ENCODE results near the gene AQP1. TPM values are rescaled to one million over a fixed set of nuclear protein-coding genes. Genes with fewer than 3 reads are reported as not detected.

The AQP1 gene
- total RNA-seq, 4 donors from 2014 or later, result 48.7 to 231 (median 134) TPM

DNA sequence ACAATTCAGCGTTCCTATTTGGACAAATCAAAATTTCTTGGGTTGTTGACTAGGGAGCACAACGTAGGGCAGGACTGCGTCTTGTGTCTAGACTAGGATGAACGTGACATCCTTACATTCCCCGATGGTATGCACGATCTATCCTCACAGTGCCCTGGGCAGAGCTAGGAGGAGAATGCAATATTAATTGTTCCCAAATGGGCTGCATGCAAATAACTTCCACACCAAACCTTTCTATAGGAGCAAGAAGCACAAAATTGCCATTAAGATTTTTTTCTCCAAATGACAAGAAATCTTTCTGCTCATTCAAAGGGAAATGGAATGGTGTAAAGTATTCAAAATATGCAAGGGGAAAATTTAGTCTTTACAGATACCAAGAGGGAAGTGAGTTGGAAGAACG lies 21.4 kb upstream of the AQP1 start:
- Histone ChIP-seq H3K4me1 (peaks cover 25 to 64% of the 10 kb centered on the region in 2 donors), H3K9me3 (no peaks in the 10 kb centered on the region), H3K27me3 (no peaks in the 10 kb centered on the region), H3K36me3 (no peaks in the 10 kb centered on the region), H3K27ac (no peak overlapping the region), H3K4me3 (replicated peaks in 1 of 3) (no peak overlapping the region)
- intact Hi-C loops (cut with DNase I), result no loop called here
- 93 to 97% methylated on average over 7 of the region's 7 CpGs for WGBS, 2 donors
- DNase-seq, result no peak
- TF ChIP-seq, protein P1, sequence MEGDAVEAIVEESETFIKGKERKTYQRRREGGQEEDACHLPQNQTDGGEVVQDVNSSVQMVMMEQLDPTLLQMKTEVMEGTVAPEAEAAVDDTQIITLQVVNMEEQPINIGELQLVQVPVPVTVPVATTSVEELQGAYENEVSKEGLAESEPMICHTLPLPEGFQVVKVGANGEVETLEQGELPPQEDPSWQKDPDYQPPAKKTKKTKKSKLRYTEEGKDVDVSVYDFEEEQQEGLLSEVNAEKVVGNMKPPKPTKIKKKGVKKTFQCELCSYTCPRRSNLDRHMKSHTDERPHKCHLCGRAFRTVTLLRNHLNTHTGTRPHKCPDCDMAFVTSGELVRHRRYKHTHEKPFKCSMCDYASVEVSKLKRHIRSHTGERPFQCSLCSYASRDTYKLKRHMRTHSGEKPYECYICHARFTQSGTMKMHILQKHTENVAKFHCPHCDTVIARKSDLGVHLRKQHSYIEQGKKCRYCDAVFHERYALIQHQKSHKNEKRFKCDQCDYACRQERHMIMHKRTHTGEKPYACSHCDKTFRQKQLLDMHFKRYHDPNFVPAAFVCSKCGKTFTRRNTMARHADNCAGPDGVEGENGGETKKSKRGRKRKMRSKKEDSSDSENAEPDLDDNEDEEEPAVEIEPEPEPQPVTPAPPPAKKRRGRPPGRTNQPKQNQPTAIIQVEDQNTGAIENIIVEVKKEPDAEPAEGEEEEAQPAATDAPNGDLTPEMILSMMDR (IDR thresholded peaks at IDR 0.05), result no peak
- no peak for TF ChIP-seq POLR2A (IDR thresholded peaks at IDR 0.05)

DNA sequence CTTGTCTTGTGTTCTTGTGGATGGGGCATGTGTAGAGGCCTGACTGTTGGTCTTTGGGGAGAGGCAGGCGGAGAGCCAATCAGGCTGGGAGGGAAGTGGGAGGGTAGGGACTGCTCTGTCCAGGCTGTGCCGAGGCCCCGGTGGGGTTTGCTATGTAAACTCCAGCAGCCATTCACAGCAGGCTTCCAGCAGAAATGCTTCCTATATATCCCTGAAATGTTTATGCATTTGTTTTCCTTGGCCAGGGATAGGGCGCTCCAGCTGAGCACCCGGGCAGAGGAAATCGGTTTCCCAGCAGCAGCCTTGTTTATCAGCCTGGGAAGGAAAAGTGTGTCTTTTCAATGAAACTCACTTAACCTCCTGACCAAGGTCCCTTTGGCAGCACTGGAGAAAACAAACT lies 18.3 kb upstream of the AQP1 start:
- intact Hi-C loops (cut with DNase I), result no loop called here
- DNase-seq, result no peak
- Histone ChIP-seq H3K9me3 (no peaks in the 10 kb centered on the region), H3K36me3 (no peaks in the 10 kb centered on the region), H3K4me3 (replicated peaks in 1 of 3) (no peak overlapping the region), H3K27me3 (no peaks in the 10 kb centered on the region), H3K27ac (no peak overlapping the region), H3K4me1 (peaks cover 16 to 56% of the 10 kb centered on the region in 2 donors)
- TF ChIP-seq POLR2A (IDR thresholded peaks at IDR 0.05), result no peak
- TF ChIP-seq, protein P1 (IDR thresholded peaks at IDR 0.05), result no peak
- WGBS, 2 donors, result 53 to 65% methylated on average over 6 of the region's 6 CpGs

DNA sequence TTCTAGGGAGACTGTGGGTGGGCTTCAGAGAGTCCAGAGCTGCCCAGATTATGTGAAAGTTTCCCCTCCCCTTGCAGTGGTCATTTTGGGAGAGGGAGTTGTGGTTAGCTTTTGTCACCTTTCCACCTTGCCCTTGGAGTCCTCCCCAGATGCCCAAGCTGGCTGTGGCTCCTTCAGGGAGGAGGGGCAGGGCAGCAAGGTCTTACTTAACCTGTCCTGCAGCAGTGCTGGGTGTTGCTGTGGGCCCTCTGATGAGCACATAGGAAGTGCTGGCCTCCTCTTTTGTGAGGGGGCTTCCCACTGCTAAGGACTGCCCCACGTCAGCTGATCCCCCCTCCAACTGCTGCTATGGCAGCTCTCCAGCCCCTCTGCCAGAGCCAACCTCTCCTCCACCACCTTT lies 17.6 kb upstream of the AQP1 start:
- H3K36me3 ChIP-seq, result no peaks in the 10 kb centered on the region
- peaks cover 10 to 50% of the 10 kb centered on the region in 2 donors for H3K4me1 ChIP-seq
- H3K9me3 ChIP-seq, result no peaks in the 10 kb centered on the region
- whole genome bisulfite sequencing, 2 donors, result 80% methylated on average over 1 of the region's 1 CpG
- DNase-seq, result no peak
- TF ChIP-seq, protein P1 (IDR thresholded peaks at IDR 0.05), result no peak
- TF ChIP-seq POLR2A (IDR thresholded peaks at IDR 0.05), result no peak
- H3K27me3 ChIP-seq, result no peaks in the 10 kb centered on the region
- H3K4me3 ChIP-seq (replicated peaks in 1 of 3), result no peak overlapping the region
- intact Hi-C loops (cut with DNase I), result no loop called here
- H3K27ac ChIP-seq, result no peak overlapping the region

DNA sequence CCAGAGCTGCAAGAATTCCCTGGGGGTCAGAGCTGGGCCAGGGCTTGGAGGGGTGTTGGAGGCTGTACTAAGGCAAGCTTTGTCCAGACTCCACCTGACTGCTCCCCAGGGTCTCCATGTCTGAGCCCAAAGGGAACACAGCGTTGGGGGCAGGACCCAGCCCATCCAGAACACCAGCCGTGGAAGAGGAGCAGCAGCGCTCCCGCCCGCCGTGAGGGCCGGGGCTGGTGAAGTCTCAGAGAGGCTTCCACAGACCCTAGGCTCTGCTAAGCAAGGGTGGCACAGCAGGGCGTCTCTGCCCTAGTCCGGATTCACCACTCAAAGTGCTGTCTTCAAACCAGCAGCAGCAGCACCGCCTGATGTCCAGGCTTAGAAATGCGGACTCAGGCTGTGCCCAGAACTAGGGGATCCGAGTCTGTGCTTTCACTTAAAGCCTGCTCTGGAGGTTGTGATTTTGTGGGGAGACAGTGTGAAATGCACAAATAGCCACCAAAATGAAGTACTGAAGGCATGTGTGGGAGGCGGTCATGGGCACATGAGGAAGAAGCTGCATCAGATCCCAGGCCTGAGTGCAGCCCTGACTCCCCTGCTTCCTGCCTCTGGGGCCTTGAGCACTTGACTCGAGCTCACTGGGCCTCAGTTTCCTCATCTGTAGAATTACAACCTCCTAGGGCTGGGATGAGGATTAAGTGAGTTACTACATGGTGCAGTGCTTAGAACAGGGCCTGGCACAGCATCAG lies 16.6 kb upstream of the AQP1 start:
- Histone ChIP-seq H3K4me1 (peaks cover 7 to 43% of the 10 kb centered on the region in 2 donors), H3K27me3 (no peaks in the 10 kb centered on the region), H3K36me3 (no peaks in the 10 kb centered on the region), H3K9me3 (no peaks in the 10 kb centered on the region), H3K4me3 (replicated peaks in 1 of 3) (no peak overlapping the region), H3K27ac (no peak overlapping the region)
- intact Hi-C loops (cut with DNase I), result no loop called here
- no peak for TF ChIP-seq POLR2A (IDR thresholded peaks at IDR 0.05)
- TF ChIP-seq, protein P1 (IDR thresholded peaks at IDR 0.05), result no peak
- 90 to 91% methylated on average over 7 to 11 of the region's 14 CpGs for WGBS, 2 donors
- DNase-seq, result no peak

DNA sequence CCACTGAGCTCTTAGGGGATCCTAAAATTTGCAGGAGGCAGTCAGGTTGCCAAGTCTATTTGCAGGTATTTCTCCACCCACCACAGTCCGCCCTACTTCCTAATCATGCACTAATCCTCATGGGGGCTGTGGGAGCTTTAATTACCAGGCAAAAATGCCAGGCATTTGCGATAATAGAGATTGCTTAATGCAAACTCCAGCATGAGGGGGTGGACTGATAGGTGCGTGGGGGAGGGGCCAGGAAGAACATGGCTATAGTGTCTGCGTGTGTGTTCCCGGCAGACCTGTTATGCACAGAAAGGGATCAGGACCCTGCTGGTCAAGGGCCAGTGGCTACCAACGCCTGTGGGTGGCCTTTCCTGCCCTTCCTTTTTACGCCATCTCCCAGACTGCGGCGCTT lies 15.6 kb upstream of the AQP1 start:
- H3K4me1 ChIP-seq, result peaks cover 7 to 43% of the 10 kb centered on the region in 2 donors

More for the DNA sequence above, 15.6 kb upstream of the AQP1 start:
- DNase-seq, result no peak
- Histone ChIP-seq H3K9me3 (no peaks in the 10 kb centered on the region), H3K27ac (no peak overlapping the region), H3K4me3 (replicated peaks in 1 of 3) (no peak overlapping the region), H3K36me3 (no peaks in the 10 kb centered on the region), H3K27me3 (no peaks in the 10 kb centered on the region)
- no peak for TF ChIP-seq POLR2A (IDR thresholded peaks at IDR 0.05)
- TF ChIP-seq, protein P1 (IDR thresholded peaks at IDR 0.05), result no peak
- WGBS, 2 donors, result 87 to 92% methylated on average over 9 of the region's 9 CpGs
- intact Hi-C loops (cut with DNase I), result no loop called here

Data from thyroid gland (tissue), 4 donors.